HepG2 (cell line): ENCODE results near the gene SMC1A. TPM values are rescaled to one million over a fixed set of nuclear protein-coding genes. Genes with fewer than 3 reads are reported as not detected.

Experiments
- ARID5B ChIP-seq: IDR thresholded peaks from 2 replicates; pipeline ENCODE4 v1.4.0; 2020; ENCODE audit warnings: mild to moderate bottlenecking, missing genetic modification reagents
- ATF2 ChIP-seq: sonication (generic); formaldehyde crosslinking; IDR thresholded peaks from 2 replicates; pipeline ENCODE4 v1.4.0; 2020; ENCODE audit warnings: missing genetic modification reagents
- BCL6 ChIP-seq: IDR thresholded peaks from 2 replicates; pipeline ENCODE4 v1.6.1; 2016; ENCODE audit warnings: missing genetic modification reagents, missing compliant biosample characterization
- EP300 ChIP-seq, 3 experiments: sonication (generic) in 1 of 3; formaldehyde crosslinking in 1 of 3; IDR thresholded peaks; 2 replicates each; pipeline versions ENCODE4 v1.5.1 to v1.6.1; 2011 to 2020; ENCODE audit warnings: low read depth in 2 of 3, low read length in 2 of 3, borderline replicate concordance in 1 of 3, improper control_type of control experiment in 1 of 3, mild to moderate bottlenecking in 1 of 3, missing genetic modification reagents in 1 of 3, moderate library complexity in 1 of 3
- FOXA3 ChIP-seq: IDR thresholded peaks from 2 replicates; pipeline ENCODE4 v1.6.1; 2016; ENCODE audit warnings: missing genetic modification reagents, missing compliant biosample characterization
- FOXM1 ChIP-seq: sonication (generic); formaldehyde crosslinking; IDR thresholded peaks from 2 replicates; pipeline ENCODE4 v1.5.0; 2020; ENCODE audit warnings: missing genetic modification reagents
- HNF4A ChIP-seq: sonication (generic); formaldehyde crosslinking; IDR thresholded peaks from 2 replicates; pipeline ENCODE4 v1.4.0; 2020; ENCODE audit warnings: missing genetic modification reagents
- ISL2 ChIP-seq: sonication (generic); formaldehyde crosslinking; IDR thresholded peaks from 2 replicates; pipeline ENCODE4 v1.5.0; 2020; ENCODE audit warnings: missing genetic modification reagents
- MTA1 ChIP-seq: sonication (generic); formaldehyde crosslinking; IDR thresholded peaks from 2 replicates; pipeline ENCODE4 v1.4.0; 2020; ENCODE audit warnings: missing genetic modification reagents, mild to moderate bottlenecking, borderline replicate concordance
- SOX13 ChIP-seq, 3 experiments: fragments of 450-650 bp in 1 of 3; sonication (generic) in 1 of 3; formaldehyde crosslinking in 1 of 3; IDR thresholded peaks in 2 of 3; conservative IDR thresholded peaks in 1 of 3; 2 replicates each; pipeline versions ENCODE4 v1.5.0 to v1.6.1; 2016 to 2020; ENCODE audit warnings: antibody characterized with exemption in 1 of 3, mild to moderate bottlenecking in 1 of 3, missing compliant biosample characterization in 1 of 3, missing genetic modification reagents in 1 of 3, moderate library complexity in 1 of 3
- YY1 ChIP-seq: IDR thresholded peaks from 2 replicates; pipeline ENCODE4 v1.6.1; 2011; ENCODE audit warnings: low read length, low read depth, moderate library complexity, mild to moderate bottlenecking; ENCODE audit not compliant: insufficient read depth, insufficient replicate concordance
- ZFP36L1 ChIP-seq: sonication (generic); formaldehyde crosslinking; IDR thresholded peaks from 2 replicates; pipeline ENCODE4 v1.8.0; 2022; ENCODE audit warnings: mild to moderate bottlenecking, missing genetic modification reagents, moderate library complexity
- ZFP91 ChIP-seq: sonication (generic); formaldehyde crosslinking; IDR thresholded peaks from 2 replicates; pipeline ENCODE4 v1.9.0; 2022; ENCODE audit warnings: missing genetic modification reagents, mild to moderate bottlenecking, borderline replicate concordance
- ZMYM3 ChIP-seq: sonication (generic); formaldehyde crosslinking; IDR thresholded peaks from 2 replicates; pipeline ENCODE4 v1.5.1; 2020; ENCODE audit warnings: mild to moderate bottlenecking, missing genetic modification reagents
- ZNF160 ChIP-seq: sonication (generic); formaldehyde crosslinking; IDR thresholded peaks from 2 replicates; pipeline ENCODE4 v1.8.0; 2022; ENCODE audit warnings: mild to moderate bottlenecking, inconsistent platforms, missing genetic modification reagents
- ZNF382 ChIP-seq: sonication (generic); formaldehyde crosslinking; IDR thresholded peaks from 2 replicates; pipeline ENCODE4 v1.5.0; 2020; ENCODE audit warnings: missing genetic modification reagents, mild to moderate bottlenecking, borderline replicate concordance
- ZNF484 ChIP-seq: sonication (generic); formaldehyde crosslinking; IDR thresholded peaks from 2 replicates; pipeline ENCODE4 v1.5.1; 2020; ENCODE audit warnings: mild to moderate bottlenecking, low read depth, missing genetic modification reagents, borderline replicate concordance
- ZNF543 ChIP-seq: sonication (generic); formaldehyde crosslinking; IDR thresholded peaks from 2 replicates; pipeline ENCODE4 v1.4.0; 2020; ENCODE audit warnings: mild to moderate bottlenecking, missing genetic modification reagents
- ZNF83 ChIP-seq: sonication (generic); formaldehyde crosslinking; IDR thresholded peaks from 2 replicates; pipeline ENCODE4 v1.4.0; 2020; ENCODE audit warnings: missing genetic modification reagents, mild to moderate bottlenecking, borderline replicate concordance
- polyA plus RNA-seq, 8 experiments: library from polyadenylated mRNA; depleted of rRNA in 3 of 8; stranded (reverse) in 7 of 8; unstranded in 1 of 8; fragments of >200 nt; fragmentation: Illumina TruSeq in 4 of 8; extraction: Trizol in 4 of 8; gene quantifications; 2 replicates each; pipeline versions ENCODE4 v1.2.1 to v1.2.3, GENCODE V29; 2011 to 2016; ENCODE audit warnings: low read depth in 4 of 8, missing spikeins in 1 of 8, mixed read lengths in 1 of 8; ENCODE audit not compliant: insufficient read depth in 1 of 8
- total RNA-seq, 5 experiments: library from RNA; depleted of rRNA; stranded (reverse); fragments of >200 nt; fragmentation: Illumina TruSeq; extraction: Trizol; gene quantifications; 2 replicates each; pipeline ENCODE4 v1.2.3, GENCODE V29; 2016; ENCODE audit warnings: low read depth in 1 of 5

The SMC1A gene
- total and polyA plus RNA-seq, 2 of the 13 experiments (the other 11 are each of a cell fraction or from before 2014, with no cell fraction given): 9.4 to 46.6 TPM

- TF ChIP-seq ARID5B (CRISPR knock-in tag): peak; percentile 59
- TF ChIP-seq ZNF543: no peak
- no peak for TF ChIP-seq SOX13 (IDR thresholded peaks at IDR 0.05)
- TF ChIP-seq SOX13 (CRISPR knock-in tag; conservative IDR thresholded peaks at IDR 0.05 in 1 of 2, IDR thresholded peaks at IDR 0.05 in 1 of 2): peak in 1 of 2 experiments; percentile 54; a peak in 1 of 4 replicates
- TF ChIP-seq ATF2: no peak
- TF ChIP-seq HNF4A (CRISPR knock-in tag): peak; percentile 28; the same call in 1 of the 2 replicates
- 0 out of 2 replicates have a peak, but pooled peaks have one; percentile 35 for TF ChIP-seq BCL6 (CRISPR knock-in tag)
- TF ChIP-seq ZFP36L1: no peak
- no peak for TF ChIP-seq FOXM1 (CRISPR knock-in tag)
- no peak for TF ChIP-seq ZMYM3 (CRISPR knock-in tag)
- no peak for TF ChIP-seq MTA1 (CRISPR knock-in tag)
- TF ChIP-seq ZNF83 (CRISPR knock-in tag): no peak
- TF ChIP-seq YY1: no peak
- TF ChIP-seq ZNF382 (CRISPR knock-in tag): no peak
- TF ChIP-seq ZNF484 (CRISPR knock-in tag): no peak
- peak; percentile 21; the same call in 1 of the 2 replicates for TF ChIP-seq ISL2 (CRISPR knock-in tag)
- TF ChIP-seq EP300 (IDR thresholded peaks at IDR 0.05; ENCODE audit: low read depth in 2 of 2, low read length in 2 of 2): peak in 1 of 2 experiments; percentile 26; a peak in 1 of 4 replicates
- TF ChIP-seq EP300 (CRISPR knock-in tag; IDR thresholded peaks at IDR 0.05; ENCODE audit: borderline replicate concordance): no peak
- TF ChIP-seq ZNF160 (CRISPR knock-in tag): no peak
- TF ChIP-seq ZFP91: no peak
- peak; percentile 88 for TF ChIP-seq FOXA3
Measured at GRCh38 chrX:53383376-53384076, 38.9 kb downstream of the SMC1A start (continued).
